AG10803 (cell line): Measurements from ENCODE around the gene FAM200B.
A peak's percentile ranks its signal among the peaks of the same experiment; 100 is the strongest.

Source experiments
- DNase-seq: peaks from one replicate; pipeline ENCODE4 v3.0.0; 2010; ENCODE audit warnings: low read depth
- H3K4me3 ChIP-seq: 2 replicates; pipeline ENCODE4 v1.5.1; 2011; ENCODE audit warnings: mild to moderate bottlenecking, low read length, control low read depth
- TF ChIP-seq, protein P1 (sequence below): conservative IDR thresholded peaks from 2 replicates; pipeline ENCODE4 v1.5.1; 2011; ENCODE audit warnings: mild to moderate bottlenecking, low read length, control low read depth, inconsistent platforms

Gene FAM200B

DNA sequence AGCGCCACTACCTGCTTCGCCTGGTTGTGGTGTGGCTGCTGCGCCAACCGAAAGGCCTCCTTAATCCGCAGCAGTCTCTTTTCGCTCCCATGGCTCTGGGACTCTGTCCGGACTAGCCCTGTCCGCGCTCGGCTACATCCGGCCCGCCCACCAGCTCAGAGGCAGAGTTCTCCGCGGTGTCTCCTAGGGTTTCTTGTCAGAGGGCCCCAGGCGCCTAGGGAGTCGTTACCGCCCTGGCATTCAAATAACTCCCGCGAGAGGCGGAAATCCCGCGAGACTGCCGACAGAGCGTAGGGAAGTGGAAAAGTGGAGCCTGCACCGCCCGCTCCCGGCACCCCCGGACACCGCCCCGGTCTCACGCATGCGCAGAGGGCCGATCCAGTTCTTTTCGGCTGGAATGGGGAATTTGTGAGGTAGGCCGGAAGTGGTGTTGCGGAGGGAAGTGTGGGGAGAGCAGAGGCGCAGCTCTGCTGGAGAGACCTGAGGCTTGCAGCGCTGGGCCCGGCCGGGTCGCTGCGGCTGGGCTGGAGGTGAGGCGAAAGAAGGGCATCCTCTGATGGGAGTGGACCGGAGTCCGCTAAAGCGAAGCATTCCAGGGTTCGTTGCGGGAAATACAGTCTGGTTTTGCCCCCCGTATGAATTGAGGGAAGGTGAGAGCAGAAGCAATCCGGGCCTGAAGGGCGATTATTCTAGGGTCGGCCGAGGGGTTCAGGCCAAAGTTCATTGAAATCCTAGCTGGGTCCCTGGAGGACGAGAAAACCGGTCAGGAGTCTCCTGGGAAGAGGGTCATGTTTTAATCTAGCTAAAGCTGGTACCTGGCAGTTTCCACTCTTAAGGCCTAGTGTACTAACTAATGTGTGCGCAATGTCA, at the start of gene FAM200B:
Gene FAM200B, plus strand, starts transcription at position 456 of the 870 bp plus-strand sequence. CDS start 5,151 bp downstream, outside the sequence.
- TF ChIP-seq, protein P1, sequence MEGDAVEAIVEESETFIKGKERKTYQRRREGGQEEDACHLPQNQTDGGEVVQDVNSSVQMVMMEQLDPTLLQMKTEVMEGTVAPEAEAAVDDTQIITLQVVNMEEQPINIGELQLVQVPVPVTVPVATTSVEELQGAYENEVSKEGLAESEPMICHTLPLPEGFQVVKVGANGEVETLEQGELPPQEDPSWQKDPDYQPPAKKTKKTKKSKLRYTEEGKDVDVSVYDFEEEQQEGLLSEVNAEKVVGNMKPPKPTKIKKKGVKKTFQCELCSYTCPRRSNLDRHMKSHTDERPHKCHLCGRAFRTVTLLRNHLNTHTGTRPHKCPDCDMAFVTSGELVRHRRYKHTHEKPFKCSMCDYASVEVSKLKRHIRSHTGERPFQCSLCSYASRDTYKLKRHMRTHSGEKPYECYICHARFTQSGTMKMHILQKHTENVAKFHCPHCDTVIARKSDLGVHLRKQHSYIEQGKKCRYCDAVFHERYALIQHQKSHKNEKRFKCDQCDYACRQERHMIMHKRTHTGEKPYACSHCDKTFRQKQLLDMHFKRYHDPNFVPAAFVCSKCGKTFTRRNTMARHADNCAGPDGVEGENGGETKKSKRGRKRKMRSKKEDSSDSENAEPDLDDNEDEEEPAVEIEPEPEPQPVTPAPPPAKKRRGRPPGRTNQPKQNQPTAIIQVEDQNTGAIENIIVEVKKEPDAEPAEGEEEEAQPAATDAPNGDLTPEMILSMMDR = no peak; the same call in 1 of the 2 replicates

DNA sequence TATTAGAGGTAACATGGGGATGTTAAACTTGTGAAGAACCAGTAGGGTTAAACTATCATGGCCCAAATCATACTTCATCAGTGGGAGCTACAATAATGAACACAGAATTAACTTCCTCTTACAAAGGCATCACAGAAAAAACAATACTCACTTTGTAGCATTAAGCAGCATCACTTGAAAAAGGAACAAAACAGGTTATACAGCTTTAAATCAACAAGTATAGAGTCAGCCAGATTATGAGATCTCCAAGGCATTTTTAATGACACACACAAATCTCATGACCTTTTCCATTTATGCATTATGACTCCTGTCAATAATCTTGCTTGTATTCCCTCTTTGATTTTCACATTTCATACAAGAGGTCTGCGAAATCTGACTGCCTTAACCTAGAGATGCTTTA, 44.8 kb upstream of the FAM200B start:
- H3K4me3 ChIP-seq = no peak overlapping the region
- DNase-seq = no peak
- TF ChIP-seq, protein P1 = no peak

More for the DNA sequence above, at the start of gene FAM200B:
- peak within 1 kb of the TSS; percentile 87 for H3K4me3 ChIP-seq
- DNase-seq = peak; percentile 98

DNA sequence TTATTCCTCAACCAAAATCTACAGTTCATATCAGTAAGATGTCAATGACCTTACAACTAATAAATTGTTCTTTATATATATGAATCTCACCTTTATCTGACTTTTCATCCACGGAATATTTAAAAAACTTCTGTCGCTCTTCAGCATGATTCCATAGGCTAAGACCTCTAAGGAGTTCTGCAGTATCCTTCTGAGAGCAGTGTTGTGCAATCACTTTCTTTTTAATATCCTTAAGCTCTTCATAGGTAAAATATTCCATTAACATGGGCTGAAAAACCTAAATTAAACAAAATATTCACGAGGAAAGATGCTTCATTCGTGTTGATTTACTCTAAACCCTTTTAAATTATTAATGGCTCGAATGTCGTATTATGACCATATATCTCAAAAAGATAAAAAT, 43.2 kb upstream of the FAM200B start:
- H3K4me3 ChIP-seq = no peak overlapping the region
- no peak for DNase-seq
- TF ChIP-seq, protein P1 = no peak

DNA sequence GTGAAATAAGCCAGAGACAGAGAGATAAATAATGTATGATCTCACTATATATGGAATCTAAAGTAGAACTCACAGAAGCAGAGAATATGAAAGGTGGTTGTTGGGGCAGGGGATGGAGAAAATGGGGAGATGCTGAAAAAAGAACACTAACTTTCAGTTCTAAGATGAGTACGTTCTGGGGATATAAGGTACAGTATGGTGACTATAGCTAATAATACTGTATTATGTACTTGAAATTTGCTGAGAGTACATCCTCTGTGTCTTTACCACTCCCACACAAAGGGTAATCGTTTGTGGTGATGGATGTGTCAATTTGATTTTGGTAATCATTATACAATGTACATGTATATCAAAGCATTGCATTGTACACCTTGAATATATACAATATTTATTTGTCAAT, 33.0 kb upstream of the FAM200B start:
- no peak for DNase-seq
- TF ChIP-seq, protein P1 = no peak

DNA sequence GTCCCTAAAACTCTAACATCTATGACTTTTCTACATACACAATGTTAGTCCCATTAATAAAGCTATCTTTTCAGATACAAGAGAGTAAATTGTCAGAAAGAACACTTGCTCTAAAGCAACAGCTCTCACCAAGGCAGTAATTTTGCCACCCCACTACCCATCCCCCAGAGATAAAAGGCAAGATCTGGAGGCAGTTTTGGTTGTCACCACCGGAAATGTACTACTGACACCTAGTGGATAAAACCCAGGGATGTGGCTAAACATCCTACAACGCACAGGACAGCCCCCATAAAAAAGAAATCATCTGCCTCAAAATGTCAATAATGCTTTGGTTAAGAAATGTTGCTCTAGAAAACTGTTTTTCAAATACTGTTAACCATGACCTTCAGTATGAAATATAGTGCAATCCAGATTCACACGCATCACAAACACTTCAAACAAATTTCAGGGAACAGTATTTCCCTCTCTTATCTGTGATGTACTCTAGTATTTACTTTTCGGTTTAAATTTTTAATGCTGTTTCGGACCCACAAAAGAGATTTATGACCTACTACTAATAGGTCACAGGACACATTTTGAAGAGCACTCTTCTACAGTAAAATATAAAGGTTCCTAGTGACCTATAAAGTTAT, 31.6 kb upstream of the FAM200B start:
- TF ChIP-seq, protein P1 = peak; percentile 68
- DNase-seq = peak; percentile 51
- no peak overlapping the region for H3K4me3 ChIP-seq

More for the DNA sequence above, 33.0 kb upstream of the FAM200B start:
- no peak overlapping the region for H3K4me3 ChIP-seq

DNA sequence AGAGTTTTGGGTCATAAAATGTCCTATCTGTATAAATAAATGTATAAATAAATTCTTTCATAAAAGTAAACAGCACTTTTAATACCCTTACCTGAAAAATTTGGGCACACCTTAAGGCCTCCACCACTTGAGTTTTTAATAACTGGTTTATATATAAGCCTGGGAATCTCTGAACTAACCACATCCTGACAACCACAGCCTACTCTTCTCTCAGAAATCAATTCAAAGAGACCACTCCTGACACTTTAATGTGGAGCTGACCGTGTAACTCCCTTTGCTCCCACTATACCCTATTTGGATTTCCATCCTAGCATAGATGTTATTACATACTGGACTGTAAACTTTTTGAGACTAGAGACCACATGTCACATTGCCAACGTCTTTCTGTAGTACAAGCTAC, 30.0 kb upstream of the FAM200B start:
- TF ChIP-seq, protein P1 = no peak
- H3K4me3 ChIP-seq = no peak overlapping the region
- no peak for DNase-seq
